Stimulated activated CD4-positive, alpha-beta T cell treated with anti-CD3 and anti-CD28 coated beads, Interleukin-2, amount 100 ng/mL, for 24 hours (primary cell): ENCODE measurements around the gene PROSER2.

ENCODE experiments used
- DNase-seq, 2 donors: peaks; one replicate each; pipeline ENCODE4 v3.0.0-alpha.2; 2020

PROSER2 gene

DNA sequence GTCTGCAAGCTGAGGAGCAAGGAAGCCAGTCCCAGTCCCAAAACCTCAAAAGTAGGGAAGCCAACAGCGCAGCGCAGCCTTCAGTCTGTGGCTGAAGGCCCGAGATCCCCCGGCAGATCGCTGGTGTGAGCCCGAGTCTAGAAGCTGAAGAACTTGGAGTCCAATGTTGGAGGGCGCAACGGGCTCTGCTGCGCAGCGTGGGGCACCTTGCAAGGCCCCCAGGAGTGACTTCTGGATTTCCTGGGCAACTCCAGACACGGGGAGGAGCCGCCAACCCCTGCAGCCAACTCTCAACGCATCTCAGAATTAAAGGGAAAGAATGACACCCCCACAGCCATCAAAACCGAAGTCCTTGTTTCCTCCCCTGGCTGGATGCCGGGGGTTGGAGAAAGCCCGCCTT lies 18.8 kb upstream of the PROSER2 start:
- DNase-seq, result no peak

DNA sequence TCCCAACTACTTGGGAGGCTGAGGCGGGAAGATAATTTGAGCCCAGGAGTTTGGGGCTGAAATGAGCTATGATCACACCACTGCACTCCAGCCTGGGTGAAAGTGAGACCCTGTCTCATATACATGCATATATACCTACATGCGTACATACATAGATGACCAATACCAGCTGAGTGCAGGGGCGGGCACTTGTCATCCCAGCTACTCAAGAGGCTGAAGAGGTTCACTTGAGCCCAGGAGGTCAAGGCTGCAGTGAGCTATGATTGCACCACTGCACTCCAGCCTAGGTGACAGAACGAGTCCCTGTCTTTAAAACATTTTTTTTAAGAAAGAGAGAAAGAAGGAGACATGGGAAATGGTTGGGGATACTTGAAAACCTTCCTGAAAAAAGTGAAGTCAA lies 17.4 kb upstream of the PROSER2 start:
- DNase-seq, result no peak

DNA sequence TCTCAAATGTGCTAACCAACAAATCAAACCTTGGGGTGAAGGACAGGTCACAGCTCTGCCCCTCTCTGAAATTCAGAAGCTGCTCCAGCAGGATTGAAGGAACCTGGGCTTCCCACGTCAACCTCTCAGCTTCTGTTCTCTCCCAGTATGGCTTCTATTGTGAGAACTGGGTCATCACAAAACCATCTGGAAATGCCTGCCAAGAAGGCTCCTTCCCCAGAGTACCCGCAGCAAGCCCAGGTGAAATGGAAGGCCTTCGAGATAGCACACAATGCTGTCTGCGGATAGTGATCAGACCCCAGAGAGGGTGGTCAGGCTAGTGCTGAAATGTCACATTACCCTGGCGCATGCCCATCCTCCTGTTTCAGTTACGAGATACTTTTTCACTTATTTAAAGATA lies 16.4 kb upstream of the PROSER2 start:
- no peak for DNase-seq

DNA sequence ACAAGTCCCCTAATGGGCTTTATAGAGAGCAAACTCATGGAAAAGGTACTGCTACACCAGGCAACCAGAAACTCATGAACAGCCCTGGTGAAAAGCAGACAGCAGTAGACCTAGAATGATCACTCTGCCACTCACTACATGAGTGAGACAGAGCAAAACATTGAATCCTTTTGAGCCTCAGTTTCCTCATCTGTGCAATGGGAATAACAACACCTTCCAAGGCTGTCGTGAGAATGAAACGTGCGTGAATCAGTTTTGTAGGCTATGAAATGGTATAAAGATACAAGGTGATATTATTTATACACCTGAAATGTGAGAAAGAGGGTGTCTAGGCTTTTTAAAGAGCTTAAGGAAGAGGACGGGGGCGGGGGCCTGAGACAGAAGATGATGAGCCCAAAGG lies 14.3 kb upstream of the PROSER2 start:
- no peak for DNase-seq

DNA sequence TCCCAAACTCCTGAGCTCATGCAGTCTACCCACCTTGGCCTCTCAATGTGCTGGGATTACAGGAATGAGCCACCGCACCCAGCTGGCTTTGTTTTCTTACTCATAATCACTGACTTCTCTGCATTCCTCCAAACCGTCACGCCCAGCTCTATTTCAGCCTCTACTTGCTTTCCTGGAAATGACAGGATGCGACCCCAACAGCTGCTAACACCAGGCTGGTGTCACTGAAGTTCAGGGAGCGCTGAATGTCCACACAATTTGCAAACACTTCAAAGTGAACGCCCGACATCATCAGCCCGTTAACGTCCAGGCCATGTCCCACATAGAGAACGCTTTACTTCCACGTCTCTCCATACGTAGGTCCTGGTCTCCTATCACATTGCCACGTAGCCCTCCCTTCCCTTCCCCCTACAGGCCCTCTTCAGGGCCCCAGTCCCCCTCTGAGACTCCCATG lies 12.8 kb upstream of the PROSER2 start:
- no peak for DNase-seq

DNA sequence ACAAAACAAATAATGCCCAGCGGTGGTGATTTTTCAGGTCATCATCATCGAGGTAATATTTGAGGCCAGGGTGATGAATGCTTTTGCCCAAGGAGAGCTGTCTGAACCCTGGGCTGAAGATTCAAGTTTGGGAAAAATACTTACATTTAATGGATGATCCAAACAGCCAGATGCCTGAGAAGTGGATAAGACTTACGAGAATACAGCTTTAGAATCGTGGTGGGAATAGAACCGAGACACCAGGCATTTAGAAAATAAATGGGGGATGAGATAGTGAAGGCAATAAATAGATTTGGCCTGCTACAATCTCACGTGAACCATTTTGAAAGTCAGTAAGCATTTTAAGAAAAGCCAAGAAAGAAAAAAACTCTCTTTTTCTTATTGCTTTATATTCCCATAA lies 12.2 kb upstream of the PROSER2 start:
- no peak for DNase-seq

GRCh38 chr10:11813177-11813576 lies 10.0 kb upstream of the PROSER2 start:
- no peak for DNase-seq

- DNase-seq, result no peak
These were observed 9.1 kb upstream of the PROSER2 start for GRCh38 chr10:11813855-11814567.

DNA sequence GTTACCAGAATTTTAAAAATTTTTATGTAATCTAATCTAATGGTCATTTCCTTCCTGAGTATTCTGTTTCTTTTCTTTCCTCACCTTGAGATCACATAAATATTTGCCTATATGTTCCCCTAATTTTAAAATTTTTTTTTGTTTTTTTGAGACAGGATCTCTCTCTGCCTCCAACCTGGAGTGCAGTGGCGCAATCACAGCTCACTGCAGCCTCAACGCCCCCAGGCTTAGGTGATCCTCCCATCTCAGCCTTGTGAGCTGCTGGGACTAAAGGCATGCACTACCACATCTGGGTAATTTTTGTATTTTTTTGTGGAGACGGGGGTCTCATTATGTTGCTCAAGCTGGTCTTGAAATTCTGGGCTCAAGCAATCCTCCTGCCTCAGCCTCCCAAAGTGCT lies 4.1 kb upstream of the PROSER2 start:
- no peak for DNase-seq

GRCh38 chr10:11822026-11822756 lies 965 bp upstream of the PROSER2 start:
- no peak for DNase-seq

GRCh38 chr10:11822809-11823121 lies 391 bp upstream of the PROSER2 start:
- no peak for DNase-seq

DNA sequence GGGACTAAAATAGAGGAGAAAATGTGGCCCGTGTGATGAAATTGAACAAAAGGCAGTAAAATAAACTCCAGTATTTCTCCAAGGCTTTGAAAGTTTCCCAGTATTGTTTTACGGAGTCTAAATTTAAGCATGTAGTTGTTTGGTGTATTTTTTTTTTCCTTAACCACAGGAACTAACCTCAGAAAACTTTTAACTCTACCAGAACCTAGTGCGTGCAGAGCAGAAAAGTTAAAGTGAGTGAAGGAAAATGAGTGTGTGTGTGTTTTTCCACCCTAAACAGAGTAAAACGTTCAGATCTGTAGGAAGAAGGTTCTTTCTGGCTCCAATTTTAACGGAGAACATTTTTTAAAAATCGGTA lies 812 bp downstream of the PROSER2 start:
- DNase-seq, result no peak

- DNase-seq, result no peak
These were observed 1.2 kb downstream of the PROSER2 start for GRCh38 chr10:11824376-11824775.

DNA sequence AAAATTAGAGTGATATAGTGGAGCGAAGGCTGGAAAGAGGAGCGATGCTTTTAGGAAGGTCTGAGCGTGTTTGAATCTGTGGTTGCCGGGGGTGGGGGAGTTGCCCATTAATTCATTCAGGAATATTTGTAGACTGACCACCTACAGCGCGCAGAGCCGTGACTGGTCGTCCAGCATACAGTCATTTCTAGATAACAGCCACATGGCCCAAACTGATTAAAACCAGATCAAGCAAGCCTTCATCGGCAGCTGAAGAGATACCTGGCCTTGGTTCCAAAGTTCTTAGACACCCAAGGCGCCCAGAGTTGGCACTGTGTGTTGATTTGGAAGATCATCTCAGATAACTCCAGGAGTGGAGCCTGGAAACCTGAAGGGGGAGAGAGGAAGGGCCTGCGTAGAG lies 1.7 kb downstream of the PROSER2 start:
- no peak for DNase-seq

- no peak for DNase-seq
These were observed 2.7 kb downstream of the PROSER2 start for GRCh38 chr10:11825796-11826414.

GRCh38 chr10:11827006-11827405 lies 3.9 kb downstream of the PROSER2 start:
- DNase-seq, result no peak

DNA sequence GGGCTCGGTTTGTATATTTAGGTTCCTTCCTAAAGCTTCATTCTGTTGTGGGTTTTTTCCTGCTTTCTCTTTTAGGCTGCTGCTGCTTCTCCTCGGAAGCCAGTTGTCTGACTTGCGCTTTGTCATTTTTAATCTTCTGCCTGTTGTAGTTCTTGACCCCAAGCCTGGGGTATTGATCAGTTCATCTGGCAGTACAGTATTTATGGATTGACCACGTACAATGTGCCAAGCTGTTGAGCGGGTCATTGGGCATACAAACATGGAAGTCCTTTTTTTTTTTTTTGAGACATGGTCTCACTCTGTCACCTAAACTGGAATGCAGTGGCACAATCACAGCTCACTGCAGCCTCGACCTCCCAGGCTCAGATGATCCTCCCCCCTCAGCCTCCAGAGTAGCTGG lies 4.3 kb downstream of the PROSER2 start:
- no peak for DNase-seq

GRCh38 chr10:11828682-11829284 lies 5.6 kb downstream of the PROSER2 start:
- DNase-seq, result no peak

DNA sequence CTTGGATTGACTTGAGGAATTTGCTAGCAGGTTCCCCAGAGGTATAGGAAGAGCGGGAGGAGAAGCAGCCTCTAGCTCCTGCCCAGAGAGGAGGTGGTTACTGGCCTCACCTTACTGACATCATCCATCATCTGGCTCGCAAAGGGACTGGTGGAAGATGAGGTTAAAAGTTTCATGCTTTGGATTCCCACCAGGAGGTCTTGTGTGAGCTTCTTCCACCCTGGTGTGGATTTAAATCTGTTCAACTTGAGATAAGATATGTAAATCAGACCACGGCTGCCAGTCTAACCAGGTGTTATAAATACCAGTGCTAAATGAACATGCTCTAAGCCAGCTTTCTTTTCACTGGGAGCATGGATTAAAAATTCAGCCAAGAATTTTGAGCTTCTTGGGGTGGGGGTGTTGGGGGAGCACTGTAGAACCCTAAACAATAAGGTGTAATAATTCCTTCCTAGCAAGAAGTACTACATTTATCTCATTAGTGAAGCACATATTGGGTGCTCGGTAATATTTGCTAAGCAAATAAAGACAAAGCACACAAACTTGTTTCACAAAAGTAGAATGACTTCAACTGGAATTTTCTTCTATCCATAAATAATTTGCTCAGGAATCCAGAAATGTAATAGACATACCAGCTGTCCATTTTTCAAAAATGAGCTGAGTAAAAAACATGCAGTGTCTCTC lies 7.8 kb downstream of the PROSER2 start:
- no peak for DNase-seq

DNA sequence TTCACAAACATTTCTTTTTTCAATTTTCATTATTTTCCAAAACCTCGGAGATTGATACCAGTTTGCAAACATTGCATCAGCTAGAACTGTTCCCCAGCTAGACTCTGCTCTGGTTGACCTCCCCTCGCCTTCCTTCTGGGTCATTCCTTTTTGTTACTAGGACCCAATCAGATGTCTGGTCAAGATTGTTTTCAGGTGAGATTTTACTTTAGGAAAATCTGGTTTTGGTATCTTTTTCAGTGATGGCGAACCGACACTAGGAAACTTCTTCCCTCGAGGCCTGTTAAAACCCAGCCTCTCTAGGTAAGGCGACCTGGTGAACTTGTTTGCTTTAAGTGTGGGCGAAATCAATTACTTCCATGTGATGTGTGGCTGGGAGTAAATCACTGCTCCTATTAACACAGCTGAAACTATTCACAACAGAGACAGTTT lies 8.4 kb downstream of the PROSER2 start:
- no peak for DNase-seq

- DNase-seq, result no peak
These were observed 8.9 kb downstream of the PROSER2 start for GRCh38 chr10:11832042-11832441.

GRCh38 chr10:11835061-11835460 lies 11.9 kb downstream of the PROSER2 start:
- DNase-seq, result no peak

GRCh38 chr10:11835704-11836103 lies 12.5 kb downstream of the PROSER2 start:
- no peak for DNase-seq
